Left hindlimb (tissue), 1 donor: ENCODE measurements around the gene TMEM170B.

Experiments used
- DNase-seq: peaks from one replicate; pipeline ENCODE4 v3.0.0-alpha.2; 2018

The TMEM170B gene

GRCh38 chr6:11586536-11586935 is 49.0 kb downstream of the TMEM170B start:
- no peak for DNase-seq

DNA sequence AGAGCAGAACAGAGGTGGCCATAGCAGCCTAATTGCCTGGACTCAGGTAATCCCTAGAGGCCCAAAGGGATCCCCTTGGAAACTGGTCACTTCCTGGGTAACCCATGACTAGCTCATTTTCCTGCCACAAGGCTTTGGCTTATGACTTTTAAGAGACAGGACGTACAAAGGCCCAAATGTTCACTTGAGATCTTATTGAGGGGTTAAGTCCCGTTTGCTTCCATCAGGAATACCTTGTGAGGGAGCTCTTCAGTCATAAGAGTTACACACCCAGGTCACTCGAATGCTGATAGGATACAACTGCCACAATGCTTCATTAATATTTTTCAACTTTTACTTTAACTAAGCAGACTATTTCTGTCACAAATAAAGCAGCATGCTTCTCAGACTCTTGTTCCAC is 51.7 kb downstream of the TMEM170B start:
- DNase-seq = no peak

- no peak for DNase-seq
Measured at GRCh38 chr6:11592294-11592906, 54.9 kb downstream of the TMEM170B start.

DNA sequence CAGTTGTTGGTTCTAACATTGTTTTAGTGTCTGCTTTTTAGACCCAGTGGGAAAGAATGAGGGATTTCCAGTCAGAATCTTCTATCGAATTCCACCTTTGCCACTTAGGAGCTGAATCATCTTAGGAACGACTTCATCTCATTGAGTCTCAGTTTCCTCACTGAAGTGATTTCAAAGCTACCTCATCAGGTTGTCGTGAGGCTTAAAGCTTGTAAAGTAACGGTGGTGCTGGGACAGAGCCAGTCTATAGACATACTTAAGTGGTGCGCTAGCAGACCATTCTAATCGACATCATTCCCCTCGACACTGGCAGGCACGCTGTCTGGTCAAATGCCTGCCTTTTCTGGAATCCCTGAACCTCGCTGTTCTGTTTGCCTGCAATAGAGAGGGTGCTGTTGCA is 55.5 kb downstream of the TMEM170B start:
- no peak for DNase-seq

- no peak for DNase-seq
Measured at GRCh38 chr6:11595903-11596302, 58.4 kb downstream of the TMEM170B start.

DNA sequence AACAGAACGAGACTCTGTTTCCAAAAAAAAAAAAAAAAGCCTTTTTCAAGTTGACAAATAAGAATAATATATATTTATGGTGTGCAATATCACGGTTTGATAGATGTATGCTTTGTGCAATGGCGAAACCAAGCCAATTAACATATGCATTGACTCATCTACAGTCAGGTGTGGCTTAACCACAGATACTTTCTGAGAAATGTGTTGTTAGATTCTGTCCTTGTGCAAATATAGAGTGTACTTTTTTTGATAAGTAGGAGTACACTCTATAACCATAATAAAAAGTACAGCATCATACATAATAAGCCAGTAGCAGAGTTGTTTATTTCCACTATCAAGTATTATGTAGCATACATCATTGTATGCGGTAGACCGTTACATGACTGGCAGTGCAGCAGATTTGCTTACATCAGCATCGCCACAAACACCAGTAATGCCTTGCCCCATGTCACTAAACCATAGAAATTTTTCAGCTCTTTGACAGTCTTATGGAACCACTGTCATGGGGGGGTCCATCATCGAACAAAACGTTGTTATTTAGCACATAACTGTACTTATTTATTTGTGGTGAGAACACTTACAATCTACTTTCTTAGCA is 59.2 kb downstream of the TMEM170B start:
- DNase-seq = no peak

DNA sequence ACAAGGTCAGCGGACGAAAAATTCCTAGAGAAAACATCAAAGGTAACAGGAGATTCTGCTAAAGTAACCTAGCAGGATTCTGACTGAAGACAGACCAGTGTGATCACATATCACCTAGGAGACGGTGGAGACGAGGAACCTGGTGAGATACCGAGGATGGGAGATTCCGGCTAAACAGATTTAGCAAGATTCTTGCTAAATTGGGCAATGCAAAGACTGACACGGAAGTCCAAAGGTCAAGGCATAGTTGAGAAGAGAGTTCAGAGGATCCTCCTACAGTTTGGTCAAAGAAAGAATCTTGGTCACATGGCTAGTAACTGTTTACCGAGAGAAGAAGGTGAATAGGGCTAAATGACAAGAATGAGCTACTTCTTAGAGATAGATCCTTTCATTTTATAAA is 61.1 kb downstream of the TMEM170B start:
- no peak for DNase-seq

GRCh38 chr6:11600251-11600650 is 62.7 kb downstream of the TMEM170B start:
- DNase-seq = no peak

- DNase-seq = no peak
Measured at GRCh38 chr6:11601776-11602605, 64.4 kb downstream of the TMEM170B start.

GRCh38 chr6:11604215-11604614 is 66.7 kb downstream of the TMEM170B start:
- no peak for DNase-seq

- no peak for DNase-seq
Measured at GRCh38 chr6:11604836-11605506, 67.4 kb downstream of the TMEM170B start.

DNA sequence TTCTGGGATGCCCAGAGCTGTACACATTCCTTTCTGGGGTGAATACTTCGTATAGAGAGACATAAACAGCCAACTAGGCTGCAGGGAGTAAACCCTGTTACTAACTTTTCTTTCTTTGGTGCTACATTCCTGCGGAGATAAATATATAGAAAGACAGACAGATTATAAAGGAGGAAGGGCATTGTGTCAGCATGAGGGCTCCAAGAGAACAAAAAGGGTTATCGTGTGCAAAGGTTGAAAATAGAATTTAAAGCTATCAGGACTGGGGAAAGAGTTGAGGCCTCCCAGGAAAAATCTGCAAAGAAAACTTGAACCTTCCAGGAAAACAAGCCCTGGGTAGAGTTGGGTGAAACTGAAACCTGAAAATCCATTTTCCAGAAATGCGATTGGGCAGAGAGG is 68.0 kb downstream of the TMEM170B start:
- no peak for DNase-seq

DNA sequence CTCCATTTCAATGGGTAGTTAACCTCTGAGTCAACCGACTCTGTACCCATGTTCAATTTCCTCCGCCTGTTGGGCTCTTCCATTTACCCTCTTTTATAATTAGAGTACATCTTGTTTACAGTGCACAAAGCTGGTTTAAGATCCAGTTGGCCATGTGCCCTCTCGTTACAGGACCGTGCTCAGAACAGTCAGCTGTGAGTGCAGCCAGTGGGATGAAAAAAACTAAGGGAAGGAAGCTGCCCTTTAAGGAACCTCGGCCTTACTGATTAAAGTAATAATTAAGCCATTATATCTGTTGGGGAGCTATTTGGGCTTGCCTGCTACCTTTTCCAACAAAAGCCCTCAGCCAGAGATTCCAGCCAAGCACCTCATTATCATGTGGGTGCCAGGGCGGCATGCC is 68.8 kb downstream of the TMEM170B start:
- DNase-seq = no peak

GRCh38 chr6:11607383-11607782 is 69.8 kb downstream of the TMEM170B start:
- peak; percentile 56 for DNase-seq

GRCh38 chr6:11608600-11609323 is 71.2 kb downstream of the TMEM170B start:
- no peak for DNase-seq

- peak; percentile 45 for DNase-seq
Measured at GRCh38 chr6:11609324-11610071, 71.9 kb downstream of the TMEM170B start.

DNA sequence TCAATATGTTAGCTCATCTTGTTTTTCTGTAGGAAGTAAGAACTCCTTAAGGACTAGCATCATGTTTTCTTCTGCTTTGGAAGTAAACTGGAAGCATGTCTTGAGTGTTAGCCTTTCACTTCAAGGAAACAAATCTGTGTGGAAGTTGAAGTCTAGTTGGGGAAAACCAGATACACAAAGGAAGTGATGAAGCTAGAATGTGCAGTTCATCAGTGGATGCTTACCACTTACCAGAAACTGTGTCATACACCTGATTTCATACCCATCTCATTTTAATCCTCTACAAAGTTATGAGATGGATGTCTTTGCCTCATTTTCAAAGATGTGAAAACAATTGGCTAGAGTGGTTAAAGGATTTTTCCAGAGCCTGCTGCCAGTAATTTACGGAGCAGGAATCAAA is 75.8 kb downstream of the TMEM170B start:
- DNase-seq = no peak

DNA sequence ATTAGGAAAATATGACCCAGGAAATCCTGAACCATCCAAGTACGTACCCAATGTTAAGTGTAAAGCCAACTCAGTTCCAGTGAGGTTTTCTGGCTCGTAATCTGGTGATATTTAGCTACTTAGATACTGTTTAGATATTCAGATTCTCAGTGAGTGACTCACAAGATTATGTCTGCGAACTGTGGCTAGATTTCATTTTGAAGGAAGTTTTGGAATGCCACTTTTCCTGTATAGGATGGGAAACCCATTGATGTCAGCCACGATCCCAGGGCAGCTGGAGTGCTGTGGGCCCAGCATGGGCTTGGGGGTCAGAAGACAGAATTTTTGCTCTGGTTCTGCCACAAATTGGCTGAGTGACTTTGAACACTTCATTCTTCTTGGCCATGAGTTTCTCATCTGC is 76.3 kb downstream of the TMEM170B start:
- no peak for DNase-seq

- DNase-seq = no peak
Measured at GRCh38 chr6:11614534-11615213, 77.1 kb downstream of the TMEM170B start.

DNA sequence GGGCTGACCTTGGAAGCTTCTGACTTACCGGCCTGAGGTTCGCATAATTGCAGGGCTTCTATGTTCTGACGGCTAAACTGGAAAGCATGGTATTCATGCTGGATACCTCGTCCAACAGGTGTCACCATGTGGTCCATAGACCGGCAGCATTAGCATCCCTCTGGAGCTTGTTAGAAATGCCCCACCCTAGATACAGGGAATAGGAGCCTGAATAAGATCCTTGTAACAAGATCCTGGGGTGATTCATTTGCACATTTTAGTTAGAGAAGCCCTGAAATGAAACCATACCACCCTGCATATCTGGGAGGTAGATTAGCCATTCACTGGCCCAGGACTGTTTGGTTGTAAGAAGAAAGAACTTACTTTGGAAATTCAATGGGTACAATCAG is 77.7 kb downstream of the TMEM170B start:
- DNase-seq = no peak

DNA sequence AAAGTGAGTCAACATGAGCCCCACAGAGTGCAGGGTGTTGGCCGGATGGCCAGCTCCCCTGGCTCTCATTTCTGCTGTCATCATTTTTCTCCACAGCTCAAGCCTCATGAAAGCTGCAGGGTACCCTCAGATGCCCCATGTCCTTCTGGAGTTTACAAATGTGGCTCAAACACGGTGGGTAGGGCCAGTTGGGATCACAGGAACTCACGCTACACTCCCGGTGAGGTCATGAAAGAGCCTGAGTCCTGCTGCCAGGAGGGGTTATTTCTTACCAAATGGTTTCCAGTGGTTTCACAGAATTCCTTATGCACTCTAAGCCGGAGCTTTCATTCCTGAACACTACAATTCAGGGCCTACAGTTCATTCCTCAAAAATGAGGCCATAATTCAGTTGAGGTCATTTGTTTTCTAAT is 78.7 kb downstream of the TMEM170B start:
- DNase-seq = no peak

GRCh38 chr6:11618533-11618932 is 81.0 kb downstream of the TMEM170B start:
- DNase-seq = no peak
